ENCODE results near the gene WDR44. TPM values are rescaled to one million over a fixed set of nuclear protein-coding genes. Genes with fewer than 3 reads are reported as not detected.
A peak's percentile ranks its signal among the peaks of the same experiment; 100 is the strongest.

WDR44 gene
- total RNA-seq, 1 experiment from 2014 or later: 12.4 TPM

DNA sequence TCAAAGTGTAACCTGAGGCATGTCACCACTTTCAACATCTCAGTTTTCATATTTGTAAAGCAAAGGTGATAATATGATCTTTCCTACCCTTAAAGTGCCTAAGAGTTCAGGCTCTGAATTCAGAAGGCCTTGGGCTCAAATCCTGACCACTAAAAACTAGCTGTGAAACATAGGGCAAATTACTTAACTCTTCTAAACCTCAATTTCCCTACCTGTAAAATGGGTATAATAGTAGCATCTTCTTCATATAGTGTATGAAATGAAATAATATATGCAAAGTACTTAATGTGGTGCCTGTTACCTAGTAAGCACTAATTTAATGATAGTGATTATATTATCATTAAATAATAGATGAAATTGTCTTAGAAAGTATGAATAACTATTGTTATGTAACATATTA, 7.0 kb upstream of the WDR44 start:
- Histone ChIP-seq H3K27me3 (replicated peaks; ENCODE audit: insufficient read depth, low read depth, low read length, poor library complexity) (no peaks in the 10 kb centered on the region), H3K4me3 (ENCODE audit: low read depth, low read length, poor library complexity, severe bottlenecking) (no peak overlapping the region), H3K36me3 (ENCODE audit: insufficient read depth, low read length, poor library complexity, severe bottlenecking) (no peaks in the 10 kb centered on the region), H3K9me3 (ENCODE audit: low read depth, low read length, poor library complexity, severe bottlenecking) (no peaks in the 10 kb centered on the region), H3K27ac (ENCODE audit: low read depth, low read length, poor library complexity, severe bottlenecking) (no peak overlapping the region), H3K4me1 (ENCODE audit: insufficient read depth, low read length, poor library complexity, severe bottlenecking) (no peaks in the 10 kb centered on the region)
- DNase-seq (ENCODE audit: low spot score): no peak
- no peak for TF ChIP-seq EZH2 (IDR thresholded peaks at IDR 0.05; ENCODE audit: borderline replicate concordance, low read depth, low read length, poor library complexity, severe bottlenecking)
- TF ChIP-seq, protein P1, sequence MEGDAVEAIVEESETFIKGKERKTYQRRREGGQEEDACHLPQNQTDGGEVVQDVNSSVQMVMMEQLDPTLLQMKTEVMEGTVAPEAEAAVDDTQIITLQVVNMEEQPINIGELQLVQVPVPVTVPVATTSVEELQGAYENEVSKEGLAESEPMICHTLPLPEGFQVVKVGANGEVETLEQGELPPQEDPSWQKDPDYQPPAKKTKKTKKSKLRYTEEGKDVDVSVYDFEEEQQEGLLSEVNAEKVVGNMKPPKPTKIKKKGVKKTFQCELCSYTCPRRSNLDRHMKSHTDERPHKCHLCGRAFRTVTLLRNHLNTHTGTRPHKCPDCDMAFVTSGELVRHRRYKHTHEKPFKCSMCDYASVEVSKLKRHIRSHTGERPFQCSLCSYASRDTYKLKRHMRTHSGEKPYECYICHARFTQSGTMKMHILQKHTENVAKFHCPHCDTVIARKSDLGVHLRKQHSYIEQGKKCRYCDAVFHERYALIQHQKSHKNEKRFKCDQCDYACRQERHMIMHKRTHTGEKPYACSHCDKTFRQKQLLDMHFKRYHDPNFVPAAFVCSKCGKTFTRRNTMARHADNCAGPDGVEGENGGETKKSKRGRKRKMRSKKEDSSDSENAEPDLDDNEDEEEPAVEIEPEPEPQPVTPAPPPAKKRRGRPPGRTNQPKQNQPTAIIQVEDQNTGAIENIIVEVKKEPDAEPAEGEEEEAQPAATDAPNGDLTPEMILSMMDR (conservative IDR thresholded peaks at IDR 0.05; ENCODE audit: low read depth, low read length): no peak
- CTCF ChIA-PET: no interaction called here
- BruUV-seq (replicated peaks): no TSS peak
- intact Hi-C loops (cut with micrococcal nuclease; ENCODE audit: unreplicated experiment): no loop called here
- POLR2A ChIA-PET (ENCODE audit: low non-redundant PET): no interaction called here

DNA sequence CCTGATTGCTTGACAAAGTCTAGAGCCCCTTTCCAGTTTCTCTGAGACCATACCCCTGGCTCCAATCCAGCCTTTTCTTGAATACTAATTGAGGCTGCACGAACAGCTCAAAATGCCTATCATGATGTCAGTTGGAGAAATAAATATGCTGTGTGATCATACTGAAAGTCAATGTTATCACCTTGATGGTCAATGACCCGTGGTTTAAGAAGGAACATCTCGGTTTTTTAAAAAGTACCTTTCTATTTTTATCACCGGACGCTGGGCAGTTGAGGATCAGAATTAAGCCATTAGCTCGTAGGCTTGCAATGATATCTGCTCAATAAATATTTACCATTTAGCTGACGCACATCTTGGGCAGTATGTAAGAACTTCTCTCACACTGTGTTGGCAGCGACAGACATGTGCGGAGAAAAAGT, 852 bp upstream of the WDR44 start:
- intact Hi-C loops (cut with micrococcal nuclease; ENCODE audit: unreplicated experiment): no loop called here
- CTCF ChIA-PET: no interaction called here
- POLR2A ChIA-PET (ENCODE audit: low non-redundant PET): no interaction called here

GRCh38 chrX:118346258-118347094, 570 bp downstream of the WDR44 start:
- H3K9me3 ChIP-seq (ENCODE audit: low read depth, low read length, poor library complexity, severe bottlenecking): no peaks in the 10 kb centered on the region
- no TSS peak for BruUV-seq (replicated peaks)
- TF ChIP-seq EZH2 (IDR thresholded peaks at IDR 0.05; ENCODE audit: borderline replicate concordance, low read depth, low read length, poor library complexity, severe bottlenecking): no peak
- TF ChIP-seq, protein P1 (conservative IDR thresholded peaks at IDR 0.05; ENCODE audit: low read depth, low read length): 0 out of 2 replicates have a peak, but pooled peaks have one; percentile 8
- H3K36me3 ChIP-seq (ENCODE audit: insufficient read depth, low read length, poor library complexity, severe bottlenecking): no peaks in the 10 kb centered on the region
- no peaks in the 10 kb centered on the region for H3K4me1 ChIP-seq (ENCODE audit: insufficient read depth, low read length, poor library complexity, severe bottlenecking)
- POLR2A ChIA-PET (ENCODE audit: low non-redundant PET): interaction anchor here (0.7 kb wide), 1 partner anchor 278 kb away, joined by 3 read pairs; no protein-coding TSS in a partner anchor
- H3K27me3 ChIP-seq (replicated peaks; ENCODE audit: insufficient read depth, low read depth, low read length, poor library complexity): no peaks in the 10 kb centered on the region
- peak overlapping the region; percentile 79 for H3K4me3 ChIP-seq (ENCODE audit: low read depth, low read length, poor library complexity, severe bottlenecking)
- peak overlapping the region; percentile 84 for H3K27ac ChIP-seq (ENCODE audit: low read depth, low read length, poor library complexity, severe bottlenecking)
- CTCF ChIA-PET: no interaction called here
- intact Hi-C loops (cut with micrococcal nuclease; ENCODE audit: unreplicated experiment): no loop called here
- peak; percentile 55 for DNase-seq (ENCODE audit: low spot score)

More for the DNA sequence above, 852 bp upstream of the WDR44 start:
- Histone ChIP-seq H3K9me3 (ENCODE audit: low read depth, low read length, poor library complexity, severe bottlenecking) (no peaks in the 10 kb centered on the region), H3K36me3 (ENCODE audit: insufficient read depth, low read length, poor library complexity, severe bottlenecking) (no peaks in the 10 kb centered on the region), H3K27ac (ENCODE audit: low read depth, low read length, poor library complexity, severe bottlenecking) (peak overlapping the region; percentile 84), H3K4me1 (ENCODE audit: insufficient read depth, low read length, poor library complexity, severe bottlenecking) (no peaks in the 10 kb centered on the region), H3K4me3 (ENCODE audit: low read depth, low read length, poor library complexity, severe bottlenecking) (peak overlapping the region; percentile 79), H3K27me3 (replicated peaks; ENCODE audit: insufficient read depth, low read depth, low read length, poor library complexity) (no peaks in the 10 kb centered on the region)
- DNase-seq (ENCODE audit: low spot score): no peak
- no TSS peak for BruUV-seq (replicated peaks)
- TF ChIP-seq, protein P1 (conservative IDR thresholded peaks at IDR 0.05; ENCODE audit: low read depth, low read length): no peak
- no peak for TF ChIP-seq EZH2 (IDR thresholded peaks at IDR 0.05; ENCODE audit: borderline replicate concordance, low read depth, low read length, poor library complexity, severe bottlenecking)
